Measurements from ENCODE around the gene LMTK2.

- TF ChIP-seq ZFX (IDR thresholded peaks at IDR 0.05) (no peak), CTCF (conservative IDR thresholded peaks at IDR 0.05) (no peak)
These were observed 56.1 kb downstream of the LMTK2 start for GRCh38 chr7:98162758-98163157.

All from C4-2B (cell line).